H9 (cell line): ENCODE measurements around the gene GPR108. TPM values are rescaled to one million over a fixed set of nuclear protein-coding genes. Genes with fewer than 3 reads are reported as not detected.

Experiments used
- DNase-seq: peaks from one replicate; pipeline ENCODE4 v3.0.0-alpha.2; 2017
- H2AFZ ChIP-seq: one replicate; pipeline ENCODE4 v1.6.1; 2013; ENCODE audit warnings: mild to moderate bottlenecking, low read length, control low read depth, moderate library complexity
- H2AK5ac ChIP-seq: 2 replicates; pipeline ENCODE4 v1.6.1; 2013; ENCODE audit warnings: low read length, control low read depth, mixed read lengths; ENCODE audit not compliant: insufficient read length
- H2BK120ac ChIP-seq: one replicate; pipeline ENCODE4 v1.6.1; 2013; ENCODE audit warnings: low read depth, mild to moderate bottlenecking, low read length, control low read depth, inconsistent platforms; ENCODE audit not compliant: poor library complexity, severe bottlenecking
- H2BK12ac ChIP-seq: 2 replicates; pipeline ENCODE4 v1.6.1; 2013; ENCODE audit warnings: low read length, control low read depth, mixed read lengths, low read depth; ENCODE audit not compliant: insufficient read length
- H2BK15ac ChIP-seq: 2 replicates; pipeline ENCODE4 v1.6.1; 2013; ENCODE audit warnings: low read depth, low read length, control low read depth
- H2BK20ac ChIP-seq: one replicate; pipeline ENCODE4 v1.6.1; 2013; ENCODE audit warnings: low read depth, mild to moderate bottlenecking, low read length, control low read depth, inconsistent platforms; ENCODE audit not compliant: poor library complexity, severe bottlenecking
- H2BK5ac ChIP-seq: 2 replicates; pipeline ENCODE4 v1.6.1; 2013; ENCODE audit warnings: low read length, control low read depth, mixed read lengths; ENCODE audit not compliant: insufficient read length
- H3K14ac ChIP-seq: 2 replicates; pipeline ENCODE4 v1.6.1; 2013; ENCODE audit warnings: low read length, control low read depth; ENCODE audit not compliant: insufficient read depth
- H3K18ac ChIP-seq: 2 replicates; pipeline ENCODE4 v1.6.1; 2013; ENCODE audit warnings: low read depth, mild to moderate bottlenecking, mixed read lengths, low read length, control low read depth; ENCODE audit not compliant: insufficient read length
- H3K23ac ChIP-seq: 2 replicates; pipeline ENCODE4 v1.6.1; 2013; ENCODE audit warnings: low read length, control low read depth, mixed read lengths, low read depth; ENCODE audit not compliant: insufficient read length
- H3K23me2 ChIP-seq: 2 replicates; pipeline ENCODE4 v1.6.1; 2013; ENCODE audit warnings: low read depth, mild to moderate bottlenecking, mixed read lengths, low read length, control low read depth; ENCODE audit not compliant: insufficient read length, poor library complexity, severe bottlenecking
- H3K27ac ChIP-seq: 2 replicates; pipeline ENCODE4 v1.5.1; 2013; ENCODE audit warnings: low read length, control low read depth, mixed read lengths, low read depth; ENCODE audit not compliant: insufficient read length
- H3K27me3 ChIP-seq: 2 replicates; pipeline ENCODE4 v1.6.1; 2013; ENCODE audit warnings: low read length, control low read depth, inconsistent platforms; ENCODE audit not compliant: insufficient read depth
- H3K4ac ChIP-seq: 2 replicates; pipeline ENCODE4 v1.6.1; 2013; ENCODE audit warnings: low read depth, mild to moderate bottlenecking, control low read depth, inconsistent platforms, low read length, moderate library complexity
- H3K4me1 ChIP-seq: 2 replicates; pipeline ENCODE4 v1.6.1; 2013; ENCODE audit warnings: low read length, control low read depth, inconsistent platforms; ENCODE audit not compliant: insufficient read depth
- H3K4me2 ChIP-seq: 2 replicates; pipeline ENCODE4 v1.6.1; 2013; ENCODE audit warnings: low read length, control low read depth, mixed read lengths; ENCODE audit not compliant: insufficient read length, insufficient read depth
- H3K56ac ChIP-seq: 2 replicates; pipeline ENCODE4 v1.6.1; 2013; ENCODE audit warnings: low read depth, mild to moderate bottlenecking, mixed read lengths, low read length, control low read depth; ENCODE audit not compliant: insufficient read length
- H3K79me1 ChIP-seq: 2 replicates; pipeline ENCODE4 v1.6.1; 2013; ENCODE audit warnings: low read depth, mild to moderate bottlenecking, moderate library complexity, low read length, control low read depth, inconsistent platforms; ENCODE audit not compliant: insufficient read depth, poor library complexity, severe bottlenecking
- H3K79me2 ChIP-seq: 2 replicates; pipeline ENCODE4 v1.6.1; 2013; ENCODE audit warnings: low read length, control low read depth, inconsistent platforms; ENCODE audit not compliant: insufficient read depth
- H3K9ac ChIP-seq: 2 replicates; pipeline ENCODE4 v1.6.1; 2013; ENCODE audit warnings: low read length, control low read depth, mixed read lengths; ENCODE audit not compliant: insufficient read length; ENCODE audit errors: extremely low read depth
- H3K9me3 ChIP-seq: one replicate; pipeline ENCODE4 v1.6.1; 2013; ENCODE audit warnings: low read depth, low read length, inconsistent platforms; ENCODE audit not compliant: control insufficient read depth
- H3T11ph ChIP-seq: one replicate; pipeline ENCODE4 v1.6.1; 2013; ENCODE audit warnings: mild to moderate bottlenecking, low read length, control low read depth, inconsistent platforms
- H4K20me1 ChIP-seq: one replicate; pipeline ENCODE4 v1.6.1; 2013; ENCODE audit not compliant: control insufficient read depth, insufficient read length, insufficient read depth
- H4K5ac ChIP-seq: 2 replicates; pipeline ENCODE4 v1.6.1; 2013; ENCODE audit warnings: low read depth, mild to moderate bottlenecking, mixed read lengths, low read length, control low read depth; ENCODE audit not compliant: insufficient read length
- H4K8ac ChIP-seq: replicated peaks from 2 replicates; pipeline ENCODE4 v1.6.1; 2013; ENCODE audit warnings: low read length, control low read depth, mixed read lengths, low read depth; ENCODE audit not compliant: insufficient read length
- H4K91ac ChIP-seq: 2 replicates; pipeline ENCODE4 v1.6.1; 2013; ENCODE audit warnings: low read depth, mild to moderate bottlenecking, moderate library complexity, mixed read lengths, low read length, control low read depth; ENCODE audit not compliant: insufficient read length
- H3K27ac Mint-ChIP-seq, 3 experiments: 2 replicates in 2 of 3; 3 replicates in 1 of 3; pipeline ENCODE4 v1.8.0; 2020 to 2021; ENCODE audit warnings: mixed read lengths in 3 of 3, mild to moderate bottlenecking in 1 of 3, moderate library complexity in 1 of 3
- H3K27me3 Mint-ChIP-seq: 2 replicates; pipeline ENCODE4 v1.8.0; 2021; ENCODE audit warnings: low read depth, mild to moderate bottlenecking, moderate library complexity, mixed read lengths
- H3K36me3 Mint-ChIP-seq, 3 experiments: 2 replicates in 2 of 3; 3 replicates in 1 of 3; pipeline ENCODE4 v1.8.0; 2020 to 2021; ENCODE audit warnings: low read depth in 3 of 3, mixed read lengths in 3 of 3; ENCODE audit not compliant: insufficient read depth in 1 of 3
- H3K4me1 Mint-ChIP-seq, 2 experiments: 2 replicates each; pipeline ENCODE4 v1.8.0; 2020; ENCODE audit warnings: mixed read lengths in 2 of 2
- H3K4me3 Mint-ChIP-seq, 2 experiments: 2 replicates in 1 of 2; 3 replicates in 1 of 2; pipeline ENCODE4 v1.8.0; 2020 to 2021; ENCODE audit warnings: mild to moderate bottlenecking in 2 of 2, mixed read lengths in 2 of 2, moderate library complexity in 1 of 2
- H3K9me3 Mint-ChIP-seq, 2 experiments: 2 replicates in 1 of 2; 3 replicates in 1 of 2; pipeline ENCODE4 v1.8.0; 2020; ENCODE audit warnings: mild to moderate bottlenecking in 2 of 2, mixed read lengths in 2 of 2, moderate library complexity in 1 of 2
- CTCF ChIP-seq: fragments of 200-600 bp; sonication (generic); conservative IDR thresholded peaks from 3 replicates; pipeline ENCODE4 v1.8.0; 2021; ENCODE audit warnings: antibody characterized with exemption, mild to moderate bottlenecking
- WGBS: extraction: QIAGEN DNeasy Blood & Tissue Kit; methylation state at CpG from one replicate; pipeline ENCODE4 v1.1.7; 2013; ENCODE audit warnings: missing lambda C conversion rate, low lambda C conversion rate, mixed read lengths; ENCODE audit not compliant: insufficient read length; ENCODE audit errors: extremely low coverage; 5-methylcytosine and 5-hydroxymethylcytosine counted together
- total RNA-seq: library from RNA; stranded (reverse); gene quantifications from 2 replicates; pipeline ENCODE4 v1.2.1, GENCODE V29; 2021

GPR108 gene
- total RNA-seq, 1 experiment from 2014 or later = 38.2 TPM

DNA sequence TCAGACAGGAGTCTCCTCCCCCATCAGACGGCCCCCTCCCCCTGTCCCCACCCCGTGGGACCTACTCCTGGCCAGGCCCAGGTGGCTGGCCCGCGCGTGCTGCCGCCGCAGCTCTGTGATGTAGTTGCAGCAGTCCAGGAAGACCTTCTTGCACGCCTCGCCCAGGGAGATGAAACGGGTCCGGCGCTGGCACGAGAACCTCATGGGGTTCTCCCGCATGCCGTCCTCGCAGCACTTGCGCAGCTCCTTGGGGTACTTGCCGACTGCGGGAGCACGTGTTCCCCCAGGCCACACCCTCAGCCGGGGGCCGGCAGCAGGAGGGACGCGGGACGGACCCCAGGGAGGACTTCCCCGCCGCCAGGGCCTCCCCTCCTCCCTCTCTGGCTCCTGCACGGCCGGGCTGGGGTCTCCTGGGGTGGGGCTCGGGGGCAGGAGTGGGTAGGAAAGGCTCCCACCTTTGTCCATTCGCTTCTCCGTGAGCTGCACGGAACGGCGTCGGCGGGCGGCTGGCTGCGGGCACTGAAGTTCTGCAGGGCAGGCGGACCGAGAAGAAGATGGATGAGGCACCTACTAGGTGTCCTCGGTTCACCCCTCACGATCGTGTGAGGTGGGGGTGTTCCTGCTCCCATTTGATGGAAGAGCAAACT lies 30.2 kb downstream of the GPR108 start:
- H3K79me2 ChIP-seq = no peaks in the 10 kb centered on the region
- H2BK12ac ChIP-seq = no peak overlapping the region
- no peak overlapping the region for H2BK15ac ChIP-seq
- TF ChIP-seq CTCF = no peak
- no peak overlapping the region for H3K18ac ChIP-seq
- no peak overlapping the region for H3K23ac ChIP-seq
- H2BK5ac ChIP-seq = no peak overlapping the region
- H4K91ac ChIP-seq = no peak overlapping the region
- H3K4me2 ChIP-seq = no peak overlapping the region
- H3K56ac ChIP-seq = no peak overlapping the region
- peaks cover 0 to 8% of the 10 kb centered on the region in 2 experiments; a peak in 4 of 5 replicates for H3K9me3 Mint-ChIP-seq
- H2AFZ ChIP-seq = no peak overlapping the region
- no peak overlapping the region for H2AK5ac ChIP-seq
- H3K4me1 Mint-ChIP-seq = peaks cover 14 to 26% of the 10 kb centered on the region in 2 experiments
- H2BK120ac ChIP-seq = no peak overlapping the region
- H3K4ac ChIP-seq = no peak overlapping the region
- H2BK20ac ChIP-seq = no peak overlapping the region
- H3K79me1 ChIP-seq = no peaks in the 10 kb centered on the region
- no peaks in the 10 kb centered on the region for H3K23me2 ChIP-seq
- no peak overlapping the region for H4K8ac ChIP-seq
- no peaks in the 10 kb centered on the region for H4K20me1 ChIP-seq
- peaks cover 39% of the 10 kb centered on the region for H3K27me3 Mint-ChIP-seq
- H3K4me1 ChIP-seq = no peaks in the 10 kb centered on the region
- no peak overlapping the region for H3K27ac ChIP-seq
- H3K4me3 Mint-ChIP-seq = no peak overlapping the region
- H3T11ph ChIP-seq = no peak overlapping the region
- H3K9ac ChIP-seq = no peak overlapping the region
- H3K36me3 Mint-ChIP-seq = no peaks in the 10 kb centered on the region
- no peaks in the 10 kb centered on the region; the same call in 1 of the 2 replicates for H3K27me3 ChIP-seq
- no peak overlapping the region for H3K14ac ChIP-seq
- no peak overlapping the region for H3K27ac Mint-ChIP-seq
- H4K5ac ChIP-seq = no peak overlapping the region
- no peak for DNase-seq
- no CpG with 5 or more reads among the region's 44 CpGs for WGBS
- no peaks in the 10 kb centered on the region for H3K9me3 ChIP-seq
